ENCODE results near the gene LIN37.

LIN37 gene

GRCh38 chr19:35738021-35738886 lies 10.1 kb upstream of the LIN37 start:
- no peak for DNase-seq

GRCh38 chr19:35738887-35739229 lies 9.5 kb upstream of the LIN37 start:
- no peak for DNase-seq

GRCh38 chr19:35739275-35740107 lies 8.9 kb upstream of the LIN37 start:
- no peak for DNase-seq

GRCh38 chr19:35740108-35740422 lies 8.3 kb upstream of the LIN37 start:
- no peak for DNase-seq

DNA sequence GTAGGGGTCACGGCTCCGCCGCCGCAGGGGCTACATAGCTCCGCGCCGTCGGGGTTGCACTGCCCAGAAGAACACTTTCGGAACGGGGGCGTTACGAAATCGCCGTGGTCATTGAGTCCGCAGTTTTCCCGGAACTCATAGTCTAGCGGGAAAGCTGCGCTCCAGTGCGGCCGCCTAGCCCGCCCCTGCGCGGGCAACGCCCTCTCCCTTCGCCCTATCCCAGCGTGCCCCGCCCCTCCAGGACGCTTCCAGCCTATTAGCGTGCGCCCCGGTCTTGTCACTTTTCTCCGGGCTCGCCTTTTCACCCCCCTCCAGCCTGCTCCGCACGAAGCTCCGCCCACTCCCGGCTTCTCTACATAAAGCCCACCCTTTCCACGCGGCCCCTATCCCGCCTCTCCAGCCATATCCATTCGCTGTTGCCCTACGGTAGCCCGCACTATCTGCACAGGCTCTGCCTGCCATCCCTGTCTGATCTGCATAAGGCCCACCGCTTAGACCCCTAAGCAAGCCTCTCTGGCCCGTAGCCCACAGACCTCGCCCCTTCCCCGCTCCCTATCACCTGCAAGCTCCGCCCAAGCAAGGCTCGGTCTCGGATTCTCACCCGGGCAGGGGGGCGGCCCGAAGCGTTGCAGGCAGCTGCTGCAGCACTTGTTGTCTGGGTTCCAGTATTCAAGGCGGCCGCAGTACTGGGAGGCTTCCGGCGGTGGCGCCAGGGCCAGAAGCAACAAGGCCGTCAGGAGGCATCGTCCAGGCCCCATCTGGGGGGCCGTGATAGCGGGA lies 7.8 kb upstream of the LIN37 start:
- peak; percentile 95 for DNase-seq

DNA sequence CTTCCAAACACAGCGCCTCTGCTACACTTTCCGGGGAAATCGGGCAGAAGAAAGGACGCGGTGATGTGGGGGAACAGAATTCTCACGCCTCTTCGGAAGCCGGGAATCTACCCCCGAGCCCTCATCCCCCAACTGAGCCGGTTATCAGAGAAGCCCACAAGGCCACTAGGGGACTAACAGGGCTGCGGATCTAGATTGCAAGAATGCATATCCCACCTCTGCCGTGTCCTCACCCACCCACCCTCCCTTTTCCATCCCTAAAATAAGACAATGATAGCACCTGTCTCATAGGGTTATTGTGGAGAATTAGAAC lies 7.2 kb upstream of the LIN37 start:
- DNase-seq = no peak

- peak; percentile 66 for DNase-seq
These were observed 6.2 kb upstream of the LIN37 start, which contains the start of gene IGFLR1 for GRCh38 chr19:35742121-35742724. TSS of gene IGFLR1 (minus strand) at chr19:35742452. CDS start at chr19:35741180, 1,272 bp downstream.

GRCh38 chr19:35743640-35744429 lies 4.5 kb upstream of the LIN37 start:
- DNase-seq = no peak

GRCh38 chr19:35744430-35745327 lies 3.7 kb upstream of the LIN37 start:
- DNase-seq = peak; percentile 94

DNA sequence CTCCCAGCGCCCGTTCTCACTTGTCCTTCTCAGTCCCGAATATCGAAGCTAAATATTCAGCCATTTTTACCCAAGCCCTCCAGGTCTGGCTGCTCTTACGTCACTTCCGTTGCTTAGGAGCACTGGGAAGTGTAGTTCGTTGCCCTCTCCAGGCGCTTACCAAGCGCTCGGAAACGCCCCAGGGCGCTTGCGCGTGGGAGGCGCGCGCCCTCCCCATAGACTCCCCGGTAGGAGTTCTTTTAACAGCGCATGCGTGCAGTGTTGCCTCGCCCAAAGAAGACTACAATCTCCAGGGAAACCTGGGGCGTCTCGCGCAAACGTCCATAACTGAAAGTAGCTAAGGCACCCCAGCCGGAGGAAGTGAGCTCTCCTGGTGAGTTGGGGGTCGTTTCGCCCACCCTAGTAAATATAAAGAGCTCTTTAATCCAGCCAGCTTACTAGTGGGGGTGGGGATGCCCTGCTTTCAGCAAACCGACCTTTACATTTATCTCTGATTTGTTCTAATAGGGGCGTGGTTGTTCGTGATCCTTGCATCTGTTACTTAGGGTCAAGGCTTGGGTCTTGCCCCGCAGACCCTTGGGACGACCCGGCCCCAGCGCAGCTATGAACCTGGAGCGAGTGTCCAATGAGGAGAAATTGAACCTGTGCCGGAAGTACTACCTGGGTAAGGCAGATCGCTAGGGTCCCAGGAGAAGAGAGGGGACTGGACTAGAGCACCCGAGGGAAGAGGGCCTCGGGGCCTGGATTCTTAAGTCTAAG lies 2.9 kb upstream of the LIN37 start, which contains the start of the genes PSENEN and U2AF1L4:
Gene PSENEN, plus strand, starts transcription at position 324 of the 759 bp plus-strand sequence. Its CDS starts 280 bp downstream, at position 604.
Gene U2AF1L4, minus strand, starts transcription at position 91 of the 759 bp plus-strand sequence. Its CDS starts 27 bp downstream, at position 64.
- DNase-seq = peak; percentile 97

DNA sequence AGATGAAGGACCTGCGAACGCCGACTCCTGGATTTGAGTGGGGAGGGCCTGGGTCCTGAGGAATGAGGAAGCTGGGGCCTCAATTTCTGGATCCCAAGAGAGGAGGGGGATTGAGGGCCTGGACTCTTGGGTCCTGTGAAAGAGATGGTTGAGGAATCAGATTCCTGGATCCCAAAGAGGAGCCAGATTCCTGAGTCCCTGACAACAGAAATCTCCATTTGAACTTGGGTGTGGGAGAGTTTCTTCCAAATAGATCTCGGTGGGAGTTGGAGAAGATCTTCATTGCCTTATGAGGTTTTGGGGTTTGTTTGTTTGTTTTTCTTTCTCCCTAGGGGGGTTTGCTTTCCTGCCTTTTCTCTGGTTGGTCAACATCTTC lies 2.3 kb upstream of the LIN37 start:
- no peak for DNase-seq

DNA sequence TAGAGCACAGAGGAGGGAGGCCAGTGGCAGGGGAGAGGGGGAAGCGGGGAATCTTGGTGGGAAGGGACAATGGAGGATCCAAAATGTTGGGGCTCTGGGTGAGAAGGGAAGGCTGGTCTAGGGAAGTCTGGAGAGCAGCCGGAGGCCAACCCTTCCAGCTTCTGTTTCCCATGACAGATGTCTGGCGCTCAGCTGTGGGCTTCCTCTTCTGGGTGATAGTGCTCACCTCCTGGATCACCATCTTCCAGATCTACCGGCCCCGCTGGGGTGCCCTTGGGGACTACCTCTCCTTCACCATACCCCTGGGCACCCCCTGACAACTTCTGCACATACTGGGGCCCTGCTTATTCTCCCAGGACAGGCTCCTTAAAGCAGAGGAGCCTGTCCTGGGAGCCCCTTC lies 1.8 kb upstream of the LIN37 start:
- DNase-seq = no peak

DNA sequence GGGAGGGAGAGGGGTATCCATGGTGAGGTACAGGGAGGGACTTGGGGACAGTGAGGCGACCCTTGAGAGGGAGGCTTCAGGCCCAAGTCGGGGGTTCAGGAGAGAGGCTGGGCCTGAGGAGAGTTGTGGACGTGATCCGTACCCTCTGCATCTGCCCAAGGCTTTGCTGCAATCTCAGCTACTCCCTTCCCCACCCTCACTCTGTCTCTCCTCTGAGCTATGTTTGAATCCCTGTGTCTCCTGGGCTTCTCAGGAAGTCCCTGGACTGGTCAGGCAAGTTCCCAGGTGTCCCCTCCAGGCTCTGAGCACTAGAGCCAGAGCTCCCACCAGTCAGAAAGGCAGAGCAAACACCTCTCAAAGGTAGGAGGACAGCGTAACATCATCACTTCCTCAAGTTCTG lies 1.8 kb downstream of the LIN37 start:
- DNase-seq = no peak

DNA sequence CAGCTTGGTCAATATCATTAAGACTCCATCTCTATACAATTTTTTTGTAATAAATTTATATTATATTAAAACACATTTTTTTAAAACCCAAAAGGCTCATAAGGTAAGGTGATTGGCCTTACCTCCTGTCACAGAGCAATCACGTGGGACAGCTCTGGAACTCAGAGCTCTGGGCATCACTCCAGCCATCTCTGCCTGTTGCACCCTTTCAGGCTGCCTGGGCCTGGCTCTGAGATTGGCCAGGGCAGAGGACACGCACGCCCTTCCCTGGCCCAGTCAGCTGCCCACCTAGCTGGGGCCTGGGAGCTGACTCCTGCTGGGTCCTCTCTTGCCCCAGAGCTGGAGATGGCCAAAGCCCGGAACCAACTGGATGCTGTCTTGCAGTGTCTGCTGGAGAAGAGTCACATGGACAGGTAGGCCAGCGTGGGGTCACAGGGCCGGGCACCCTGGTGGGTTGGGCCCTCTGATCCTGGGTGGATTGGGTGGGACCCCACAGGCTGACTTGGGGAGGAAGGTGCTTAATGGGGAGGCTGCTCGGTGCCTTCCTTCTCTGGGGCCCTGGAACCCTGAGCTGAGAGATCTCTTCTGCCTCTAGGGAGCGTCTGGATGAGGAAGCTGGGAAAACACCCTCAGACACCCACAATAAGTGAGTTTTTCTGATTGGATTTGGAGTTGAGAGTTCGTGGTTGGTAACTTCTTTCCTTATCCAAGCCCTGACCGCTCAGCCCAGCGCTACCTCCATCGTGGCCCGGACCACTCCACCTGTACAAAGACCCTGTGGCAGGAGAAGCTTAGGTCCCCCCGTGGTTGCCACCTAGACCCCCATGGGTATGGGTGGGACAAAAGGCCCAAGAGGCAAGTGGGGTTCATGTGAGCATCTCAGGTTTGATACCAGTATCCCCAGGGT lies 3.7 kb downstream of the LIN37 start:
- DNase-seq = no peak

GRCh38 chr19:35752746-35753350 lies 4.5 kb downstream of the LIN37 start:
- no peak for DNase-seq

GRCh38 chr19:35753634-35754369 lies 5.4 kb downstream of the LIN37 start:
- no peak for DNase-seq

GRCh38 chr19:35754370-35755130 lies 6.2 kb downstream of the LIN37 start:
- no peak for DNase-seq

All from RPMI8226 (cell line).